Occipital lobe (tissue), 2 donors: Measurements from ENCODE around the gene CTNNA3. TPM values are rescaled to one million over a fixed set of nuclear protein-coding genes. Genes with fewer than 3 reads are reported as not detected.

Experiments
- DNase-seq: peaks from one replicate; lab custom pipeline; 2025; lab: John Stamatoyannopoulos, UW
- total RNA-seq: library from RNA; depleted of rRNA; stranded (reverse); fragments of >200 nt; gene quantifications from one replicate; pipeline ENCODE4 v1.2.3, GENCODE V29; 2014

Gene CTNNA3
- total RNA-seq, 1 donor from 2014 or later = 1.7 TPM

- DNase-seq = no peak
These were observed 1746.5 kb downstream of the CTNNA3 start for GRCh38 chr10:65949526-65949925.

GRCh38 chr10:65945061-65945460 is 1750.9 kb downstream of the CTNNA3 start:
- no peak for DNase-seq

GRCh38 chr10:65943451-65943850 is 1752.5 kb downstream of the CTNNA3 start:
- no peak for DNase-seq

GRCh38 chr10:65940816-65941662 is 1755.0 kb downstream of the CTNNA3 start:
- no peak for DNase-seq

GRCh38 chr10:65940105-65940504 is 1755.9 kb downstream of the CTNNA3 start:
- DNase-seq = no peak

- no peak for DNase-seq
These were observed 1764.5 kb downstream of the CTNNA3 start for GRCh38 chr10:65931291-65932070.

- DNase-seq = no peak
These were observed 1784.7 kb downstream of the CTNNA3 start for GRCh38 chr10:65911151-65911835.

GRCh38 chr10:65910209-65910608 is 1785.8 kb downstream of the CTNNA3 start:
- DNase-seq = no peak

- no peak for DNase-seq
These were observed 1788.7 kb downstream of the CTNNA3 start for GRCh38 chr10:65907199-65907712.

- DNase-seq = no peak
These were observed 1792.4 kb downstream of the CTNNA3 start for GRCh38 chr10:65903620-65904019.

- no peak for DNase-seq
These were observed 1795.7 kb downstream of the CTNNA3 start for GRCh38 chr10:65900271-65900670.

GRCh38 chr10:65898055-65898454 is 1797.9 kb downstream of the CTNNA3 start:
- DNase-seq = no peak

GRCh38 chr10:65894961-65895360 is 1801.0 kb downstream of the CTNNA3 start:
- no peak for DNase-seq

GRCh38 chr10:65894379-65894778 is 1801.6 kb downstream of the CTNNA3 start:
- no peak for DNase-seq

GRCh38 chr10:65893676-65894075 is 1802.3 kb downstream of the CTNNA3 start:
- DNase-seq = no peak

- no peak for DNase-seq
These were observed 1803.7 kb downstream of the CTNNA3 start for GRCh38 chr10:65892284-65892683.

GRCh38 chr10:65891073-65891981 is 1804.7 kb downstream of the CTNNA3 start:
- no peak for DNase-seq

- no peak for DNase-seq
These were observed 1831.5 kb downstream of the CTNNA3 start for GRCh38 chr10:65864529-65864928.

GRCh38 chr10:65864036-65864435 is 1832.0 kb downstream of the CTNNA3 start:
- no peak for DNase-seq
